GM12878 (cell line): ENCODE measurements around the gene MVK. TPM values are rescaled to one million over a fixed set of nuclear protein-coding genes. Genes with fewer than 3 reads are reported as not detected.

Source experiments
- ATAC-seq: fragments of 200-7000 bp; cut with Tn5 transposase; 3 replicates; pipeline ENCODE4 v1.9.1; 2020; ENCODE audit warnings: mild to moderate bottlenecking, moderate library complexity
- BruUV-seq: library from RNA; stranded (reverse); fragments of 400-500 nt; replicated peaks from 2 replicates; lab custom pipeline; 2021; lab: Mats Ljungman, UMichigan
- CTCF ChIA-PET: fragments of 300-600 bp; sonication (Branson Sonifier 250); formaldehyde crosslinking; extraction: SDS; loops from one replicate; lab custom pipeline; 2021; ENCODE audit warnings: inconsistent platforms; lab: Yijun Ruan, JAX
- POLR2A ChIA-PET: fragments of 350-600 bp; formaldehyde crosslinking; extraction: SDS; loops from one replicate; lab custom pipeline; 2021; ENCODE audit warnings: inconsistent platforms; lab: Charles Lee
- RAD21 ChIA-PET: fragments of 300-600 bp; sonication (Branson Sonifier 250); formaldehyde crosslinking; loops from one replicate; lab custom pipeline; 2023; ENCODE audit warnings: antibody characterized with exemption; ENCODE audit not compliant: unreplicated experiment; lab: Charles Lee
- SMC1A ChIA-PET: fragments of 300-600 bp; sonication (Branson Sonifier 250); formaldehyde crosslinking; loops from one replicate; lab custom pipeline; 2023; ENCODE audit not compliant: unreplicated experiment, uncharacterized antibody; lab: Charles Lee
- DNase-seq: peaks from one replicate; pipeline ENCODE4 v3.0.0-alpha.2; 2011; ENCODE audit warnings: low read depth, low spot score
- FAIRE-seq: peaks from 3 replicates; lab custom pipeline; 2011; peaks lifted over from hg19 to GRCh38; lab: Jason Lieb, UNC
- H2AFZ ChIP-seq: 2 replicates; pipeline ENCODE4 v1.6.0; 2011; ENCODE audit warnings: low read depth, low read length, control low read depth; ENCODE audit not compliant: control insufficient read depth
- H3K27ac ChIP-seq: 2 replicates; pipeline ENCODE4 v1.5.1; 2011; ENCODE audit warnings: control low read depth; ENCODE audit not compliant: control insufficient read depth, insufficient read depth
- H3K27me3 ChIP-seq, 2 experiments: replicated peaks in 1 of 2; 2 replicates each; pipeline versions ENCODE4 v1.6.0 to v1.6.1; 2011; ENCODE audit warnings: low read length in 1 of 2; ENCODE audit not compliant: control insufficient read depth in 2 of 2, insufficient read depth in 2 of 2
- H3K36me3 ChIP-seq, 2 experiments: 2 replicates each; pipeline ENCODE4 v1.5.1; 2011; ENCODE audit warnings: low read length in 1 of 2; ENCODE audit not compliant: control insufficient read depth in 2 of 2, insufficient read depth in 2 of 2
- H3K4me1 ChIP-seq: 2 replicates; pipeline ENCODE4 v1.6.1; 2011; ENCODE audit warnings: mild to moderate bottlenecking, low read length, moderate library complexity, mixed read lengths; ENCODE audit not compliant: control insufficient read depth, insufficient read depth
- H3K4me2 ChIP-seq: 2 replicates; pipeline ENCODE4 v1.6.0; 2011; ENCODE audit warnings: control low read depth; ENCODE audit not compliant: control insufficient read depth, insufficient read depth
- H3K4me3 ChIP-seq: fragments of 200-600 bp; sonication (generic); 2 replicates; pipeline ENCODE4 v1.5.1; 2016
- H3K79me2 ChIP-seq: 2 replicates; pipeline ENCODE4 v1.6.0; 2011; ENCODE audit warnings: low read length; ENCODE audit not compliant: control insufficient read depth, insufficient read depth
- H3K9ac ChIP-seq: 2 replicates; pipeline ENCODE4 v1.8.0; 2011; ENCODE audit warnings: low read length, control low read depth, mixed read lengths; ENCODE audit not compliant: control insufficient read depth, insufficient read depth
- H3K9me3 ChIP-seq: replicated peaks from 3 replicates; pipeline ENCODE4 v1.5.1; 2011; ENCODE audit warnings: mild to moderate bottlenecking, low read length; ENCODE audit not compliant: control insufficient read depth, insufficient read depth
- H4K20me1 ChIP-seq: 2 replicates; pipeline ENCODE4 v1.6.0; 2011; ENCODE audit not compliant: control insufficient read depth, insufficient read depth
- BRCA1 ChIP-seq: IDR thresholded peaks from 2 replicates; pipeline ENCODE4 v1.6.1; 2011; ENCODE audit warnings: low read depth, low read length, improper control_type of control experiment
- EZH2 ChIP-seq: IDR thresholded peaks from 2 replicates; pipeline ENCODE4 v1.6.1; 2012; ENCODE audit warnings: low read depth, mild to moderate bottlenecking, control low read depth, inconsistent platforms, low read length, borderline replicate concordance; ENCODE audit not compliant: control insufficient read depth
- FOXM1 ChIP-seq: IDR thresholded peaks from 2 replicates; pipeline ENCODE4 v1.6.1; 2012; ENCODE audit warnings: low read depth, mild to moderate bottlenecking, inconsistent platforms, low read length, moderate library complexity
- HDAC2 ChIP-seq: fragments of 200-600 bp; sonication (generic); IDR thresholded peaks from 2 replicates; pipeline ENCODE4 v1.6.1; 2017
- NRF1 ChIP-seq: conservative IDR thresholded peaks from 2 replicates; pipeline ENCODE4 v1.6.1; 2011; ENCODE audit warnings: mild to moderate bottlenecking, low read depth, low read length, improper control_type of control experiment
- TAF1 ChIP-seq: IDR thresholded peaks from 2 replicates; pipeline ENCODE4 v1.6.1; 2011; ENCODE audit warnings: mild to moderate bottlenecking, low read depth, low read length, borderline replicate concordance
- ZNF217 ChIP-seq: fragments of 450-650 bp; IDR thresholded peaks from 2 replicates; pipeline ENCODE4 v1.6.1; 2017; ENCODE audit warnings: antibody characterized with exemption, mild to moderate bottlenecking
- ZZZ3 ChIP-seq: IDR thresholded peaks from 2 replicates; pipeline ENCODE4 v1.6.1; 2011; ENCODE audit warnings: low read depth; ENCODE audit not compliant: control insufficient read depth, insufficient read length
- WGBS: methylation state at CpG from one replicate; pipeline ENCODE4 v1.1.6; 2016; ENCODE audit warnings: low lambda C conversion rate; ENCODE audit not compliant: insufficient replicate concordance, insufficient coverage; ENCODE audit errors: missing lambda C conversion rate; 5-methylcytosine and 5-hydroxymethylcytosine counted together
- in situ Hi-C: fragments of 300-500 bp; cut with MboI; formaldehyde crosslinking; loops from 9 replicates; pipeline ENCODE4 v1.14.3; 2018; ENCODE audit warnings: mixed read lengths
- intact Hi-C: fragments of 100-400 bp; cut with micrococcal nuclease; formaldehyde crosslinking; loops from one replicate; pipeline ENCODE4 v1.14.2; 2022; ENCODE audit not compliant: unreplicated experiment
- polyA plus RNA-seq, 11 experiments: library from polyadenylated mRNA; depleted of rRNA in 4 of 11; unstranded in 6 of 11; stranded (reverse) in 5 of 11; fragments of >200 nt; fragmentation: Nextera tagmentation in 4 of 11; fragmentation: Illumina TruSeq in 1 of 11; extraction: Ambion mirVana in 4 of 11; extraction: Trizol in 1 of 11; gene quantifications; 1 replicate in 1 of 11; 2 replicates in 10 of 11; pipeline versions ENCODE4 v1.2.1 to v1.2.3, GENCODE V29; 2011 to 2016; ENCODE audit warnings: inconsistent platforms in 2 of 11, missing spikeins in 2 of 11, low read depth in 1 of 11
- total RNA-seq, 4 experiments: library from RNA; depleted of rRNA in 3 of 4; stranded (reverse); fragments of >200 nt in 3 of 4; fragmentation: Illumina TruSeq in 1 of 4; extraction: Trizol in 1 of 4; gene quantifications; 2 replicates each; pipeline versions ENCODE4 v1.2.1 to v1.2.3, GENCODE V29; 2013 to 2021
- TF ChIP-seq, protein P1 (sequence below): fragments of 450-650 bp; IDR thresholded peaks from 2 replicates; pipeline ENCODE4 v1.6.1; 2016; ENCODE audit warnings: mild to moderate bottlenecking

MVK gene
- total and polyA plus RNA-seq, 10 of the 15 experiments (the other 5 are each of a cell fraction or from before 2014, with no cell fraction given), result 0.24 to 46.7 (median 31.9) TPM

DNA sequence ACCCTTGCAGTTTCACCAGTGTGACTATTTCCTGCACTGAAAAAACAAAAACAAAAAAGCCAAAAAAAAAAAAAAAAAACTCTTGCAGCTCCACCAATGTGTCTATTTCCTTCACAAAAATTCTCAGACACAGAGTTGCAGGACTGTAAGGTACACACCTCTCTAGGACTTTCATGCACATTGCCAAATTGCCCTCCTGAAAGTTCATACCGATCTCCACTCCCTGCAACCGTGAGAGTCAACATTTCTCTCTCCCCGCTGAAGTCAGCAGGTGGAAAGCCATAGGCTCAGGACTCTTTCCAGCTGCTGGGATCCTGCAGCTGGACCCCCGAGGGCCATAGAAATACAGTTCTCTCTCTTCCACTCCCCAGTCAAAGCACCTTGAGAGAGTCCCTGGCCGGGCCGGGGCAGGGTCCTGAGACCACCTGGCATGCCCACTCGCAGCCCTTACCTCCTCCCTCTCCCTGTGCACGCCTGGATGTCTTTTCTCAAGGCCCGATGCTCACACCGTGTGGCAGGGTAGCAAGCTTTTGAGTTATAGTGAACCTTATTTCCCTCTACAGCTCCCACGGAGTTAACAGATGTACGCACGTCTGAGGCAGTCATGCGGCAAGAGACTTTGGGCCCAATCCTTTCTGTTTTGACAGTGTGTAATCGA, 23.9 kb upstream of the MVK start:
- intact Hi-C loops, result no loop called here
- no peaks in the 10 kb centered on the region for H4K20me1 ChIP-seq
- H3K4me1 ChIP-seq, result no peaks in the 10 kb centered on the region
- H3K4me3 ChIP-seq, result no peak overlapping the region
- BruUV-seq, result no TSS peak
- ChIA-PET SMC1A (interaction anchor here (0.7 kb wide), 1 partner anchor 174 kb away, joined by 3 read pairs; no protein-coding TSS in a partner anchor), RAD21 (no interaction called here), CTCF (no interaction called here), POLR2A (interaction anchor here (0.7 kb wide), 1 partner anchor 90 kb away, joined by 3 read pairs; no protein-coding TSS in a partner anchor)
- H3K79me2 ChIP-seq, result no peaks in the 10 kb centered on the region
- 59% methylated on average over 15 of the region's 15 CpGs for whole genome bisulfite sequencing
- H3K4me2 ChIP-seq, result no peak overlapping the region
- H3K27me3 ChIP-seq, result no peaks in the 10 kb centered on the region
- FAIRE-seq, result no peak
- no peak overlapping the region for H2AFZ ChIP-seq
- no peak for DNase-seq
- no peaks in the 10 kb centered on the region for H3K9me3 ChIP-seq
- H3K36me3 ChIP-seq, result no peaks in the 10 kb centered on the region
- in situ Hi-C loops, result no loop called here
- ATAC-seq, result no peak
- TF ChIP-seq EZH2, result no peak
- no peak for TF ChIP-seq TAF1
- no peak for TF ChIP-seq ZZZ3
- TF ChIP-seq, protein P1, sequence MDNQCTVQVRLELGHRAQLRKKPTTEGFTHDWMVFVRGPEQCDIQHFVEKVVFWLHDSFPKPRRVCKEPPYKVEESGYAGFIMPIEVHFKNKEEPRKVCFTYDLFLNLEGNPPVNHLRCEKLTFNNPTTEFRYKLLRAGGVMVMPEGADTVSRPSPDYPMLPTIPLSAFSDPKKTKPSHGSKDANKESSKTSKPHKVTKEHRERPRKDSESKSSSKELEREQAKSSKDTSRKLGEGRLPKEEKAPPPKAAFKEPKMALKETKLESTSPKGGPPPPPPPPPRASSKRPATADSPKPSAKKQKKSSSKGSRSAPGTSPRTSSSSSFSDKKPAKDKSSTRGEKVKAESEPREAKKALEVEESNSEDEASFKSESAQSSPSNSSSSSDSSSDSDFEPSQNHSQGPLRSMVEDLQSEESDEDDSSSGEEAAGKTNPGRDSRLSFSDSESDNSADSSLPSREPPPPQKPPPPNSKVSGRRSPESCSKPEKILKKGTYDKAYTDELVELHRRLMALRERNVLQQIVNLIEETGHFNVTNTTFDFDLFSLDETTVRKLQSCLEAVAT, result no peak
- no peak for TF ChIP-seq NRF1
- TF ChIP-seq FOXM1, result no peak
- TF ChIP-seq ZNF217, result no peak
- no peak for TF ChIP-seq HDAC2
- no peak for TF ChIP-seq BRCA1
- H3K27ac ChIP-seq, result no peak overlapping the region
- no peak overlapping the region for H3K9ac ChIP-seq
